Aorta (tissue), 5 donors: ENCODE measurements around the gene CRMP1. TPM values are rescaled to one million over a fixed set of nuclear protein-coding genes. Genes with fewer than 3 reads are reported as not detected.
"Not testable (repeated sequence)": the region's sequence is repeated elsewhere in the genome, so short reads cannot be mapped to it uniquely, and the experiment has no call there.

Source experiments
- ATAC-seq: fragments of 200-7000 bp; cut with Tn5 transposase; one replicate; pipeline ENCODE4 v1.9.1; 2022; ENCODE audit warnings: moderate library complexity; ENCODE audit not compliant: low FRiP score
- DNase-seq, 2 donors: peaks; one replicate each; pipeline ENCODE4 v3.0.0-alpha.2; 2020
- H3K27ac ChIP-seq, 2 donors: one replicate each; pipeline ENCODE4 v1.5.1; 2013; ENCODE audit warnings: low read length in 2 of 2, mild to moderate bottlenecking in 2 of 2, moderate library complexity in 2 of 2, control low read depth in 1 of 2, inconsistent platforms in 1 of 2, low read depth in 1 of 2
- H3K27me3 ChIP-seq, 2 donors: one replicate each; pipeline ENCODE4 v1.6.1; 2013; ENCODE audit warnings: control low read depth in 1 of 2, low read length in 1 of 2, mild to moderate bottlenecking in 1 of 2, moderate library complexity in 1 of 2; ENCODE audit not compliant: insufficient read depth in 2 of 2, control insufficient read depth in 1 of 2
- H3K36me3 ChIP-seq, 2 donors: one replicate each; pipeline ENCODE4 v1.6.1; 2013; ENCODE audit warnings: control low read depth in 1 of 2, low read length in 1 of 2, mild to moderate bottlenecking in 1 of 2; ENCODE audit not compliant: insufficient read depth in 2 of 2, control insufficient read depth in 1 of 2
- H3K4me1 ChIP-seq, 2 donors: one replicate each; pipeline ENCODE4 v1.6.1; 2013; ENCODE audit warnings: low read length in 2 of 2, control low read depth in 1 of 2, mild to moderate bottlenecking in 1 of 2, moderate library complexity in 1 of 2; ENCODE audit not compliant: insufficient read depth in 2 of 2, control insufficient read depth in 1 of 2
- H3K4me3 ChIP-seq, 2 donors: one replicate each; pipeline ENCODE4 v1.5.1; 2013; ENCODE audit warnings: low read length in 2 of 2, control low read depth in 1 of 2, mild to moderate bottlenecking in 1 of 2
- H3K9me3 ChIP-seq: one replicate; pipeline ENCODE4 v1.6.1; 2013; ENCODE audit warnings: mild to moderate bottlenecking, low read length; ENCODE audit not compliant: control insufficient read depth
- WGBS, 2 donors: extraction: QIAGEN DNeasy Blood & Tissue Kit; methylation state at CpG; one replicate each; pipeline ENCODE4 v1.1.7; 2013; 5-methylcytosine and 5-hydroxymethylcytosine counted together
- intact Hi-C, 2 donors: fragments of 100-400 bp; cut with DNase I; formaldehyde crosslinking; loops; one replicate each; pipeline versions ENCODE4 v1.14.2 to v1.15.0; 2022
- polyA plus RNA-seq, 2 donors: library from polyadenylated mRNA; stranded (reverse); fragments of 200-250 nt; gene quantifications; one replicate each; pipeline ENCODE4 v1.2.3, GENCODE V29; 2013
- total RNA-seq, 2 donors: library from RNA; stranded (reverse); fragmentation: NEBNext Ultra II Directional; extraction: Animal tissue kit (Norgen Biotek cat#: 25700); gene quantifications; one replicate each; pipeline ENCODE4 v1.2.1, GENCODE V29; 2021
- donor health status: healthy with polysubstance abuse.
- donor health status: Bipolar disorder and iron deficiency.
- donor health status: DM: no; HTN: no; CAD: no.
- donor health status: DM: no; HTN: no; CAD: no.
- donor health status: DM: yes; HTN: yes; CAD: no.

The CRMP1 gene
- total and polyA plus RNA-seq, 4 donors = 0.05 to 2.0 (median 0.58) TPM; not detected in 1

GRCh38 chr4:5843573-5844530 is 49.0 kb downstream of the CRMP1 start:
- no peaks in the 10 kb centered on the region for H3K27me3 ChIP-seq
- no peak overlapping the region for H3K4me3 ChIP-seq
- H3K27ac ChIP-seq = no peak overlapping the region
- no peaks in the 10 kb centered on the region for H3K4me1 ChIP-seq
- no peaks in the 10 kb centered on the region for H3K36me3 ChIP-seq
- DNase-seq (no peak), ATAC-seq (no peak)
- H3K9me3 ChIP-seq = peaks cover 2% of the 10 kb centered on the region
- intact Hi-C loops = no loop called here
- 66 to 67% methylated on average over 18 of the region's 18 CpGs for WGBS, 2 donors

- DNase-seq (no peak), ATAC-seq (no peak)
- no peaks in the 10 kb centered on the region for H3K4me1 ChIP-seq
- H3K4me3 ChIP-seq = no peak overlapping the region
- peaks cover 2% of the 10 kb centered on the region for H3K9me3 ChIP-seq
- intact Hi-C loops = no loop called here
- H3K27me3 ChIP-seq = no peaks in the 10 kb centered on the region
- WGBS, 2 donors = 93 to 94% methylated on average over 4 of the region's 4 CpGs
- no peaks in the 10 kb centered on the region for H3K36me3 ChIP-seq
- H3K27ac ChIP-seq = no peak overlapping the region
Observed at GRCh38 chr4:5842456-5842855, 50.4 kb downstream of the CRMP1 start.

- no peaks in the 10 kb centered on the region for H3K4me1 ChIP-seq
- intact Hi-C loops = no loop called here
- H3K4me3 ChIP-seq = no peak overlapping the region
- no peaks in the 10 kb centered on the region for H3K27me3 ChIP-seq
- H3K9me3 ChIP-seq = peaks cover 2% of the 10 kb centered on the region
- H3K27ac ChIP-seq = no peak overlapping the region
- 12 to 17% methylated on average over 29 to 30 of the region's 30 CpGs for WGBS, 2 donors
- peak; percentile 73 for ATAC-seq
- DNase-seq = peak; percentile 82 to 89
- no peaks in the 10 kb centered on the region for H3K36me3 ChIP-seq
Observed at GRCh38 chr4:5839751-5840674, 52.9 kb downstream of the CRMP1 start.

- intact Hi-C loops = no loop called here
- peaks cover 2% of the 10 kb centered on the region for H3K9me3 ChIP-seq
- WGBS, 2 donors = 89 to 91% methylated on average over 13 of the region's 13 CpGs
- DNase-seq = no peak
- H3K27me3 ChIP-seq = no peaks in the 10 kb centered on the region
- ATAC-seq = no peak
- no peaks in the 10 kb centered on the region for H3K36me3 ChIP-seq
- no peak overlapping the region for H3K4me3 ChIP-seq
- H3K27ac ChIP-seq = no peak overlapping the region
- H3K4me1 ChIP-seq = no peaks in the 10 kb centered on the region
Observed at GRCh38 chr4:5839332-5839731, 53.6 kb downstream of the CRMP1 start.

GRCh38 chr4:5837483-5837882 is 55.4 kb downstream of the CRMP1 start:
- ATAC-seq, DNase-seq, H3K4me3 ChIP-seq, H3K27ac ChIP-seq, H3K9me3 ChIP-seq, H3K36me3 ChIP-seq, intact Hi-C loops, H3K4me1 ChIP-seq, H3K27me3 ChIP-seq: not testable (repeated sequence)
- 90 to 95% methylated on average over 6 of the region's 6 CpGs for WGBS, 2 donors

- DNase-seq (no peak), ATAC-seq (no peak)
- Histone ChIP-seq H3K4me3 (no peak overlapping the region), H3K36me3 (no peaks in the 10 kb centered on the region), H3K9me3 (no peaks in the 10 kb centered on the region), H3K4me1 (no peaks in the 10 kb centered on the region), H3K27me3 (no peaks in the 10 kb centered on the region), H3K27ac (no peak overlapping the region)
- 28 to 33% methylated on average over 3 of the region's 3 CpGs for WGBS, 2 donors
- intact Hi-C loops = no loop called here
Observed at GRCh38 chr4:5836943-5837342, 55.9 kb downstream of the CRMP1 start.

GRCh38 chr4:5828005-5828391 is 64.9 kb downstream of the CRMP1 start:
- no peaks in the 10 kb centered on the region for H3K36me3 ChIP-seq
- 80 to 85% methylated on average over 11 of the region's 11 CpGs for WGBS, 2 donors
- DNase-seq (no peak), ATAC-seq (no peak)
- H3K27ac ChIP-seq = no peak overlapping the region
- no peaks in the 10 kb centered on the region for H3K9me3 ChIP-seq
- intact Hi-C loops = no loop called here
- H3K27me3 ChIP-seq = no peaks in the 10 kb centered on the region
- H3K4me3 ChIP-seq = no peak overlapping the region
- no peaks in the 10 kb centered on the region for H3K4me1 ChIP-seq

GRCh38 chr4:5827108-5828004 is 65.5 kb downstream of the CRMP1 start:
- Histone ChIP-seq H3K9me3 (no peaks in the 10 kb centered on the region), H3K36me3 (no peaks in the 10 kb centered on the region), H3K27ac (no peak overlapping the region), H3K4me1 (no peaks in the 10 kb centered on the region), H3K4me3 (no peak overlapping the region), H3K27me3 (no peaks in the 10 kb centered on the region)
- peak; percentile 11 for ATAC-seq
- WGBS, 2 donors = 56 to 57% methylated on average over 19 of the region's 19 CpGs
- peak in 1 of 2 donors; percentile 53 for DNase-seq
- intact Hi-C loops = no loop called here
